HepG2 (cell line): ENCODE data around the gene HBEGF. TPM values are rescaled to one million over a fixed set of nuclear protein-coding genes. Genes with fewer than 3 reads are reported as not detected.

Experiments used
- ATAC-seq: fragments of 200-7000 bp; cut with Tn5 transposase; 3 replicates; pipeline ENCODE4 v1.9.1; 2020; ENCODE audit warnings: mild to moderate bottlenecking, moderate library complexity
- BruUV-seq: library from RNA; stranded (reverse); fragments of 400-500 nt; replicated peaks from 2 replicates; lab custom pipeline; 2021; lab: Mats Ljungman, UMichigan
- CTCF ChIA-PET: fragments of 300-600 bp; formaldehyde crosslinking; extraction: SDS; loops from one replicate; lab custom pipeline; 2021; ENCODE audit warnings: low total read pairs, inconsistent platforms, low intra/inter-chr PET ratio; lab: Yijun Ruan, JAX
- POLR2A ChIA-PET: fragments of 350-600 bp; sonication (Branson Sonifier 250); formaldehyde crosslinking; loops from one replicate; lab custom pipeline; 2020; ENCODE audit warnings: antibody characterized with exemption, inconsistent platforms; lab: Yijun Ruan, JAX
- DNase-seq: peaks from one replicate; pipeline ENCODE4 v3.0.0-alpha.2; 2015; ENCODE audit warnings: low spot score
- FAIRE-seq: peaks from 3 replicates; lab custom pipeline; 2011; peaks lifted over from hg19 to GRCh38; lab: Jason Lieb, UNC
- H2AFZ ChIP-seq: one replicate; pipeline ENCODE4 v1.6.1; 2011; ENCODE audit warnings: low read length, inconsistent platforms
- H3K27ac ChIP-seq: fragments of 300-600 bp; 3 replicates; pipeline ENCODE4 v1.8.0; 2011; ENCODE audit warnings: mixed run types, mild to moderate bottlenecking, mixed read lengths, low read length, inconsistent platforms; ENCODE audit not compliant: insufficient read depth; ENCODE audit errors: extremely low read length
- H3K27me3 ChIP-seq, 2 experiments: fragments of 200-600 bp in 1 of 2; 2 replicates in 1 of 2; 3 replicates in 1 of 2; pipeline versions ENCODE4 v1.6.0 to v1.8.0; 2011; ENCODE audit warnings: low read length in 2 of 2, mild to moderate bottlenecking in 2 of 2, moderate library complexity in 2 of 2, inconsistent platforms in 1 of 2; ENCODE audit not compliant: insufficient read depth in 2 of 2, control insufficient read depth in 1 of 2
- H3K36me3 ChIP-seq, 2 experiments: fragments of 200-600 bp in 1 of 2; replicated peaks in 1 of 2; 2 replicates in 1 of 2; 3 replicates in 1 of 2; pipeline versions ENCODE4 v1.5.1 to v1.8.0; 2011; ENCODE audit warnings: low read length in 2 of 2, inconsistent platforms in 1 of 2; ENCODE audit not compliant: insufficient read depth in 2 of 2, control insufficient read depth in 1 of 2
- H3K4me1 ChIP-seq: 2 replicates; pipeline ENCODE4 v1.5.1; 2012; ENCODE audit warnings: low read length, inconsistent platforms; ENCODE audit not compliant: insufficient read depth
- H3K4me2 ChIP-seq: 2 replicates; pipeline ENCODE4 v1.6.0; 2011; ENCODE audit warnings: low read depth, low read length, inconsistent platforms
- H3K4me3 ChIP-seq, 3 experiments: fragments of 200-600 bp in 1 of 3; sonication (generic), shearing (Covaris generic) in 1 of 3; replicated peaks in 1 of 3; 2 replicates each; pipeline ENCODE4 v1.5.1; 2011 to 2016; ENCODE audit warnings: low read length in 3 of 3, inconsistent platforms in 2 of 3, low read depth in 2 of 3, mild to moderate bottlenecking in 2 of 3, control low read depth in 1 of 3, mixed read lengths in 1 of 3; ENCODE audit not compliant: insufficient read depth in 1 of 3
- H3K79me2 ChIP-seq: one replicate; pipeline ENCODE4 v1.6.1; 2011; ENCODE audit warnings: low read length, inconsistent platforms; ENCODE audit not compliant: insufficient read depth
- H3K9ac ChIP-seq: 2 replicates; pipeline ENCODE4 v1.6.0; 2011; ENCODE audit warnings: mild to moderate bottlenecking, low read depth, low read length, inconsistent platforms; ENCODE audit not compliant: insufficient read depth
- H3K9me3 ChIP-seq: 2 replicates; pipeline ENCODE4 v1.5.1; 2012; ENCODE audit warnings: mild to moderate bottlenecking, low read length
- H4K20me1 ChIP-seq: 2 replicates; pipeline ENCODE4 v1.6.0; 2011; ENCODE audit warnings: inconsistent platforms, mild to moderate bottlenecking, low read length, moderate library complexity; ENCODE audit not compliant: insufficient read depth
- ATRX ChIP-seq: sonication (generic); formaldehyde crosslinking; IDR thresholded peaks from 2 replicates; pipeline ENCODE4 v1.4.0; 2020; ENCODE audit warnings: missing genetic modification reagents, borderline replicate concordance
- CBX1 ChIP-seq: IDR thresholded peaks from one replicate; pipeline ENCODE4 v1.6.1; 2016; ENCODE audit warnings: antibody characterized with exemption, low read depth
- GFI1 ChIP-seq: sonication (generic); formaldehyde crosslinking; IDR thresholded peaks from 2 replicates; pipeline ENCODE4 v1.5.0; 2020; ENCODE audit warnings: missing genetic modification reagents, mild to moderate bottlenecking, borderline replicate concordance
- GLI4 ChIP-seq: sonication (generic); formaldehyde crosslinking; IDR thresholded peaks from 2 replicates; pipeline ENCODE4 v1.5.1; 2020; ENCODE audit warnings: missing genetic modification reagents, mild to moderate bottlenecking, moderate library complexity, borderline replicate concordance
- MXD4 ChIP-seq: IDR thresholded peaks from 2 replicates; pipeline ENCODE4 v1.6.1; 2016; ENCODE audit warnings: mild to moderate bottlenecking, missing biosample characterization, missing genetic modification reagents
- NCOR1 ChIP-seq: fragments of 200-600 bp; sonication (generic); IDR thresholded peaks from 2 replicates; pipeline ENCODE4 v1.7.0; 2017; ENCODE audit warnings: antibody characterized with exemption, low read length, borderline replicate concordance
- RARG ChIP-seq: sonication (generic); formaldehyde crosslinking; IDR thresholded peaks from 2 replicates; pipeline ENCODE4 v1.4.0; 2020; ENCODE audit warnings: low read depth, mild to moderate bottlenecking, missing genetic modification reagents
- RBM22 ChIP-seq: fragments of 200-400 bp; formaldehyde crosslinking; optimal IDR thresholded peaks from 2 replicates; pipeline ENCODE3; 2017; ENCODE audit warnings: mild to moderate bottlenecking, low read length, moderate library complexity
- TEAD3 ChIP-seq: optimal IDR thresholded peaks from 2 replicates; pipeline ENCODE3; 2016; ENCODE audit warnings: borderline replicate concordance
- TSC22D2 ChIP-seq: sonication (generic); formaldehyde crosslinking; IDR thresholded peaks from 2 replicates; pipeline ENCODE4 v1.5.1; 2020; ENCODE audit warnings: missing genetic modification reagents, mild to moderate bottlenecking, borderline replicate concordance
- U2AF2 ChIP-seq: fragments of 200-400 bp; formaldehyde crosslinking; IDR thresholded peaks from 2 replicates; pipeline ENCODE4 v1.6.1; 2017; ENCODE audit warnings: low read depth, mild to moderate bottlenecking, low read length
- ZNF484 ChIP-seq: sonication (generic); formaldehyde crosslinking; IDR thresholded peaks from 2 replicates; pipeline ENCODE4 v1.5.1; 2020; ENCODE audit warnings: mild to moderate bottlenecking, low read depth, missing genetic modification reagents, borderline replicate concordance
- ZNF543 ChIP-seq: sonication (generic); formaldehyde crosslinking; IDR thresholded peaks from 2 replicates; pipeline ENCODE4 v1.4.0; 2020; ENCODE audit warnings: mild to moderate bottlenecking, missing genetic modification reagents
- WGBS: methylation state at CpG from one replicate; pipeline ENCODE4 v1.1.6; 2017; ENCODE audit warnings: low lambda C conversion rate; 5-methylcytosine and 5-hydroxymethylcytosine counted together
- in situ Hi-C: cut with HindIII; loops from 2 replicates; pipeline ENCODE4 v1.10.0; 2017; ENCODE audit warnings: low pct_unique_long_range_greater_than_20kb; ENCODE audit not compliant: extremely low pct_ligation_motif_present
- intact Hi-C: fragments of 100-400 bp; cut with micrococcal nuclease; formaldehyde crosslinking; loops from one replicate; pipeline ENCODE4 v1.10.0; 2022; ENCODE audit not compliant: unreplicated experiment
- polyA plus RNA-seq, 8 experiments: library from polyadenylated mRNA; depleted of rRNA in 3 of 8; stranded (reverse) in 7 of 8; unstranded in 1 of 8; fragments of >200 nt; fragmentation: Illumina TruSeq in 4 of 8; extraction: Trizol in 4 of 8; gene quantifications; 2 replicates each; pipeline versions ENCODE4 v1.2.1 to v1.2.3, GENCODE V29; 2011 to 2016; ENCODE audit warnings: low read depth in 4 of 8, missing spikeins in 1 of 8, mixed read lengths in 1 of 8; ENCODE audit not compliant: insufficient read depth in 1 of 8
- total RNA-seq, 5 experiments: library from RNA; depleted of rRNA; stranded (reverse); fragments of >200 nt; fragmentation: Illumina TruSeq; extraction: Trizol; gene quantifications; 2 replicates each; pipeline ENCODE4 v1.2.3, GENCODE V29; 2016; ENCODE audit warnings: low read depth in 1 of 5
- TF ChIP-seq, protein P1 (sequence below): sonication (generic); formaldehyde crosslinking; IDR thresholded peaks from 2 replicates; pipeline ENCODE4 v1.5.1; 2020; ENCODE audit warnings: mild to moderate bottlenecking, missing genetic modification reagents, borderline replicate concordance
- TF ChIP-seq, protein P2 (sequence below): sonication (generic); formaldehyde crosslinking; IDR thresholded peaks from 2 replicates; pipeline ENCODE4 v1.5.1; 2020; ENCODE audit warnings: missing genetic modification reagents, mild to moderate bottlenecking, borderline replicate concordance
- TF ChIP-seq, protein P3 (sequence below): IDR thresholded peaks from 2 replicates; pipeline ENCODE4 v1.6.1; 2016; ENCODE audit warnings: mild to moderate bottlenecking
- TF ChIP-seq, protein P4 (sequence below): sonication (generic); formaldehyde crosslinking; IDR thresholded peaks from 2 replicates; pipeline ENCODE4 v1.4.0; 2020; ENCODE audit warnings: missing genetic modification reagents

Gene HBEGF
- total and polyA plus RNA-seq, 2 of the 13 experiments (the other 11 are each of a cell fraction or from before 2014, with no cell fraction given): 1.7 to 5.0 TPM

DNA sequence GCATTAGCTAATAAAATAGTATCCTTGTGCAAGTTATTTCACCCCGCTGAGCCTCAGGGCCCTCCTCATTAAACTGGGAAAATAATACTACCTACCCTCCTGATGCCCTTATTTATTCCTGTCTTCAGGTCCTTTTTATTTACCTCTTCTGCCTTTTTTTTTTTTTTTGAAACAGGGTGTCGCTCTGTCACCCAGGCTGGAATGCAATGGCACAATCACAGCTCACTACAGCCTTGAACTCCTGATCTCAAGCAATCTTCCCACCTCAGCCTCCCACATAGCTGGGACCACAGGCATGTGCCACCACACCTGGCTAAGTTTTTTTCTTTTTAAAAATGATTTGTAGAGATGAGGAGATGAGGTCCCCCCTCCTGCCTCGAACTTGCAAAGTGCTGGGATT is 20.9 kb downstream of the HBEGF start:
- Histone ChIP-seq H3K79me2 (no peaks in the 10 kb centered on the region), H3K4me2 (no peak overlapping the region), H3K4me1 (peaks cover 82% of the 10 kb centered on the region), H2AFZ (no peak overlapping the region), H3K4me3 (no peak overlapping the region), H3K36me3 (no peaks in the 10 kb centered on the region), H3K9ac (no peak overlapping the region), H3K27ac (no peak overlapping the region), H3K27me3 (no peaks in the 10 kb centered on the region), H3K9me3 (no peaks in the 10 kb centered on the region), H4K20me1 (no peaks in the 10 kb centered on the region)
- intact Hi-C loops: no loop called here
- no peak for ATAC-seq
- POLR2A ChIA-PET: interaction anchor here (0.7 to 2.4 kb wide), 2 partner anchors 21 to 155 kb away, joined by 3 to 6 read pairs; partner anchors contain the start of gene HBEGF
- in situ Hi-C loops: no loop called here
- DNase-seq: peak; percentile 64
- CTCF ChIA-PET: no interaction called here
- BruUV-seq: no TSS peak
- WGBS: 27% methylated on average over 3 of the region's 3 CpGs
- no peak for FAIRE-seq
- TF ChIP-seq ATRX (CRISPR knock-in tag) (no peak), U2AF2 (no peak), MXD4 (CRISPR knock-in tag) (no peak), CBX1 (no peak), TEAD3 (CRISPR knock-in tag) (peak; percentile 83), RBM22 (no peak), GLI4 (CRISPR knock-in tag) (no peak), TSC22D2 (no peak), ZNF543 (CRISPR knock-in tag) (no peak), NCOR1 (no peak), RARG (no peak), GFI1 (CRISPR knock-in tag) (peak; percentile 74), ZNF484 (CRISPR knock-in tag) (no peak)
- TF ChIP-seq, protein P1, sequence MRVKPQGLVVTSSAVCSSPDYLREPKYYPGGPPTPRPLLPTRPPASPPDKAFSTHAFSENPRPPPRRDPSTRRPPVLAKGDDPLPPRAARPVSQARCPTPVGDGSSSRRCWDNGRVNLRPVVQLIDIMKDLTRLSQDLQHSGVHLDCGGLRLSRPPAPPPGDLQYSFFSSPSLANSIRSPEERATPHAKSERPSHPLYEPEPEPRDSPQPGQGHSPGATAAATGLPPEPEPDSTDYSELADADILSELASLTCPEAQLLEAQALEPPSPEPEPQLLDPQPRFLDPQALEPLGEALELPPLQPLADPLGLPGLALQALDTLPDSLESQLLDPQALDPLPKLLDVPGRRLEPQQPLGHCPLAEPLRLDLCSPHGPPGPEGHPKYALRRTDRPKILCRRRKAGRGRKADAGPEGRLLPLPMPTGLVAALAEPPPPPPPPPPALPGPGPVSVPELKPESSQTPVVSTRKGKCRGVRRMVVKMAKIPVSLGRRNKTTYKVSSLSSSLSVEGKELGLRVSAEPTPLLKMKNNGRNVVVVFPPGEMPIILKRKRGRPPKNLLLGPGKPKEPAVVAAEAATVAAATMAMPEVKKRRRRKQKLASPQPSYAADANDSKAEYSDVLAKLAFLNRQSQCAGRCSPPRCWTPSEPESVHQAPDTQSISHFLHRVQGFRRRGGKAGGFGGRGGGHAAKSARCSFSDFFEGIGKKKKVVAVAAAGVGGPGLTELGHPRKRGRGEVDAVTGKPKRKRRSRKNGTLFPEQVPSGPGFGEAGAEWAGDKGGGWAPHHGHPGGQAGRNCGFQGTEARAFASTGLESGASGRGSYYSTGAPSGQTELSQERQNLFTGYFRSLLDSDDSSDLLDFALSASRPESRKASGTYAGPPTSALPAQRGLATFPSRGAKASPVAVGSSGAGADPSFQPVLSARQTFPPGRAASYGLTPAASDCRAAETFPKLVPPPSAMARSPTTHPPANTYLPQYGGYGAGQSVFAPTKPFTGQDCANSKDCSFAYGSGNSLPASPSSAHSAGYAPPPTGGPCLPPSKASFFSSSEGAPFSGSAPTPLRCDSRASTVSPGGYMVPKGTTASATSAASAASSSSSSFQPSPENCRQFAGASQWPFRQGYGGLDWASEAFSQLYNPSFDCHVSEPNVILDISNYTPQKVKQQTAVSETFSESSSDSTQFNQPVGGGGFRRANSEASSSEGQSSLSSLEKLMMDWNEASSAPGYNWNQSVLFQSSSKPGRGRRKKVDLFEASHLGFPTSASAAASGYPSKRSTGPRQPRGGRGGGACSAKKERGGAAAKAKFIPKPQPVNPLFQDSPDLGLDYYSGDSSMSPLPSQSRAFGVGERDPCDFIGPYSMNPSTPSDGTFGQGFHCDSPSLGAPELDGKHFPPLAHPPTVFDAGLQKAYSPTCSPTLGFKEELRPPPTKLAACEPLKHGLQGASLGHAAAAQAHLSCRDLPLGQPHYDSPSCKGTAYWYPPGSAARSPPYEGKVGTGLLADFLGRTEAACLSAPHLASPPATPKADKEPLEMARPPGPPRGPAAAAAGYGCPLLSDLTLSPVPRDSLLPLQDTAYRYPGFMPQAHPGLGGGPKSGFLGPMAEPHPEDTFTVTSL (CRISPR knock-in tag): no peak
- TF ChIP-seq, protein P2, sequence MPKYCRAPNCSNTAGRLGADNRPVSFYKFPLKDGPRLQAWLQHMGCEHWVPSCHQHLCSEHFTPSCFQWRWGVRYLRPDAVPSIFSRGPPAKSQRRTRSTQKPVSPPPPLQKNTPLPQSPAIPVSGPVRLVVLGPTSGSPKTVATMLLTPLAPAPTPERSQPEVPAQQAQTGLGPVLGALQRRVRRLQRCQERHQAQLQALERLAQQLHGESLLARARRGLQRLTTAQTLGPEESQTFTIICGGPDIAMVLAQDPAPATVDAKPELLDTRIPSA (CRISPR knock-in tag): no peak
- TF ChIP-seq, protein P3, sequence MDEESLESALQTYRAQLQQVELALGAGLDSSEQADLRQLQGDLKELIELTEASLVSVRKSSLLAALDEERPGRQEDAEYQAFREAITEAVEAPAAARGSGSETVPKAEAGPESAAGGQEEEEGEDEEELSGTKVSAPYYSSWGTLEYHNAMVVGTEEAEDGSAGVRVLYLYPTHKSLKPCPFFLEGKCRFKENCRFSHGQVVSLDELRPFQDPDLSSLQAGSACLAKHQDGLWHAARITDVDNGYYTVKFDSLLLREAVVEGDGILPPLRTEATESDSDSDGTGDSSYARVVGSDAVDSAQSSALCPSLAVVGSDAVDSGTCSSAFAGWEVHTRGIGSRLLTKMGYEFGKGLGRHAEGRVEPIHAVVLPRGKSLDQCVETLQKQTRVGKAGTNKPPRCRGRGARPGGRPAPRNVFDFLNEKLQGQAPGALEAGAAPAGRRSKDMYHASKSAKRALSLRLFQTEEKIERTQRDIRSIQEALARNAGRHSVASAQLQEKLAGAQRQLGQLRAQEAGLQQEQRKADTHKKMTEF (CRISPR knock-in tag): no peak
- TF ChIP-seq, protein P4, sequence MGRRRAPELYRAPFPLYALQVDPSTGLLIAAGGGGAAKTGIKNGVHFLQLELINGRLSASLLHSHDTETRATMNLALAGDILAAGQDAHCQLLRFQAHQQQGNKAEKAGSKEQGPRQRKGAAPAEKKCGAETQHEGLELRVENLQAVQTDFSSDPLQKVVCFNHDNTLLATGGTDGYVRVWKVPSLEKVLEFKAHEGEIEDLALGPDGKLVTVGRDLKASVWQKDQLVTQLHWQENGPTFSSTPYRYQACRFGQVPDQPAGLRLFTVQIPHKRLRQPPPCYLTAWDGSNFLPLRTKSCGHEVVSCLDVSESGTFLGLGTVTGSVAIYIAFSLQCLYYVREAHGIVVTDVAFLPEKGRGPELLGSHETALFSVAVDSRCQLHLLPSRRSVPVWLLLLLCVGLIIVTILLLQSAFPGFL (CRISPR knock-in tag): no peak
